Astrocyte (in vitro differentiated cells and primary cell): ENCODE data around the gene AMPD2. TPM values are rescaled to one million over a fixed set of nuclear protein-coding genes. Genes with fewer than 3 reads are reported as not detected.

Source experiments
- DNase-seq: peaks from one replicate; pipeline ENCODE4 v3.0.0-alpha.2; 2010; ENCODE audit warnings: low read depth
- FAIRE-seq: peaks from 2 replicates; lab custom pipeline; 2011; peaks lifted over from hg19 to GRCh38; lab: Jason Lieb, UNC
- H2AFZ ChIP-seq: 2 replicates; pipeline ENCODE4 v1.6.0; 2012; ENCODE audit warnings: low read depth, low read length, inconsistent platforms
- H3K27ac ChIP-seq: 2 replicates; pipeline ENCODE4 v1.5.1; 2011; ENCODE audit warnings: low read depth, low read length, inconsistent platforms
- H3K27me3 ChIP-seq: 2 replicates; pipeline ENCODE4 v1.6.0; 2011; ENCODE audit warnings: low read length, inconsistent platforms; ENCODE audit not compliant: insufficient read depth
- H3K36me3 ChIP-seq: 2 replicates; pipeline ENCODE4 v1.5.1; 2011; ENCODE audit warnings: low read length, inconsistent platforms; ENCODE audit not compliant: insufficient read depth
- H3K4me1 ChIP-seq: 2 replicates; pipeline ENCODE4 v1.5.1; 2011; ENCODE audit warnings: low read length, inconsistent platforms; ENCODE audit not compliant: insufficient read depth
- H3K4me2 ChIP-seq: 2 replicates; pipeline ENCODE4 v1.6.0; 2012; ENCODE audit warnings: low read length, inconsistent platforms
- H3K4me3 ChIP-seq: 2 replicates; pipeline ENCODE4 v1.5.1; 2011; ENCODE audit warnings: low read depth, mild to moderate bottlenecking, low read length, inconsistent platforms; ENCODE audit not compliant: insufficient read depth
- H3K79me2 ChIP-seq: 2 replicates; pipeline ENCODE4 v1.6.0; 2012; ENCODE audit warnings: mild to moderate bottlenecking, low read length, inconsistent platforms; ENCODE audit not compliant: insufficient read depth
- H3K9ac ChIP-seq: 2 replicates; pipeline ENCODE4 v1.6.0; 2012; ENCODE audit warnings: mild to moderate bottlenecking, low read length, inconsistent platforms
- H3K9me3 ChIP-seq: 2 replicates; pipeline ENCODE4 v1.5.1; 2012; ENCODE audit warnings: low read depth, mild to moderate bottlenecking, low read length, inconsistent platforms; ENCODE audit not compliant: insufficient read depth
- H4K20me1 ChIP-seq: 2 replicates; pipeline ENCODE4 v1.6.0; 2012; ENCODE audit warnings: low read length, inconsistent platforms; ENCODE audit not compliant: insufficient read depth
- H3K27ac Mint-ChIP-seq: one replicate; pipeline ENCODE4 v1.8.0; 2021; ENCODE audit warnings: mild to moderate bottlenecking, mixed read lengths; ENCODE audit not compliant: unreplicated experiment
- H3K27me3 Mint-ChIP-seq: one replicate; pipeline ENCODE4 v1.8.0; 2021; ENCODE audit warnings: low read depth, mixed read lengths; ENCODE audit not compliant: unreplicated experiment
- H3K36me3 Mint-ChIP-seq: one replicate; pipeline ENCODE4 v1.8.0; 2021; ENCODE audit warnings: low read depth, mixed read lengths; ENCODE audit not compliant: unreplicated experiment
- H3K4me1 Mint-ChIP-seq: one replicate; pipeline ENCODE4 v1.8.0; 2021; ENCODE audit warnings: low read depth, mixed read lengths; ENCODE audit not compliant: unreplicated experiment
- H3K4me3 Mint-ChIP-seq: one replicate; pipeline ENCODE4 v1.8.0; 2021; ENCODE audit warnings: mild to moderate bottlenecking, moderate library complexity, mixed read lengths; ENCODE audit not compliant: unreplicated experiment
- H3K9me3 Mint-ChIP-seq: one replicate; pipeline ENCODE4 v1.8.0; 2021; ENCODE audit warnings: mild to moderate bottlenecking, mixed read lengths; ENCODE audit not compliant: unreplicated experiment
- CTCF ChIP-seq: IDR thresholded peaks from 2 replicates; pipeline ENCODE4 v1.5.1; 2011; ENCODE audit warnings: low read depth, mild to moderate bottlenecking, inconsistent platforms, low read length, moderate library complexity; ENCODE audit not compliant: insufficient read depth
- EZH2 ChIP-seq: IDR thresholded peaks from 2 replicates; pipeline ENCODE4 v1.6.1; 2012; ENCODE audit warnings: mild to moderate bottlenecking, low read length, inconsistent platforms; ENCODE audit not compliant: insufficient read depth
- total RNA-seq: library from RNA; stranded (reverse); gene quantifications from 2 replicates; pipeline ENCODE4 v1.2.1, GENCODE V29; 2021

AMPD2 gene
- total RNA-seq, 1 donor from 2014 or later: 156 TPM

GRCh38 chr1:109657395-109657794 is 37.8 kb downstream of the AMPD2 start:
- Histone ChIP-seq H3K4me3 (no peak overlapping the region), H3K9me3 (no peaks in the 10 kb centered on the region), H3K9ac (no peak overlapping the region), H3K4me2 (no peak overlapping the region), H3K27me3 (no peaks in the 10 kb centered on the region), H3K36me3 (no peaks in the 10 kb centered on the region), H4K20me1 (no peaks in the 10 kb centered on the region), H3K27ac (no peak overlapping the region), H2AFZ (no peak overlapping the region), H3K4me1 (peaks cover 14% of the 10 kb centered on the region), H3K79me2 (no peaks in the 10 kb centered on the region)
- DNase-seq: no peak
- TF ChIP-seq CTCF (no peak), EZH2 (no peak)
- H3K9me3 Mint-ChIP-seq: no peaks in the 10 kb centered on the region
- peak overlapping the region; percentile 14 for H3K4me3 Mint-ChIP-seq
- peaks cover 11% of the 10 kb centered on the region for H3K4me1 Mint-ChIP-seq
- no peak for FAIRE-seq
- H3K27ac Mint-ChIP-seq: no peak overlapping the region
- H3K36me3 Mint-ChIP-seq: peaks cover 4% of the 10 kb centered on the region
- H3K27me3 Mint-ChIP-seq: peaks cover 42% of the 10 kb centered on the region

GRCh38 chr1:109657970-109658369 is 38.3 kb downstream of the AMPD2 start:
- Histone ChIP-seq H3K9ac (no peak overlapping the region), H3K27ac (no peak overlapping the region), H3K4me2 (no peak overlapping the region), H3K4me1 (peaks cover 14% of the 10 kb centered on the region), H4K20me1 (no peaks in the 10 kb centered on the region), H3K9me3 (no peaks in the 10 kb centered on the region), H3K27me3 (no peaks in the 10 kb centered on the region), H3K36me3 (no peaks in the 10 kb centered on the region), H3K79me2 (no peaks in the 10 kb centered on the region), H3K4me3 (no peak overlapping the region), H2AFZ (no peak overlapping the region)
- Mint-ChIP-seq H3K27me3 (peaks cover 40% of the 10 kb centered on the region), H3K4me1 (peaks cover 11% of the 10 kb centered on the region), H3K36me3 (peaks cover 4% of the 10 kb centered on the region), H3K4me3 (no peak overlapping the region), H3K9me3 (no peaks in the 10 kb centered on the region), H3K27ac (no peak overlapping the region)
- TF ChIP-seq EZH2: no peak
- no peak for TF ChIP-seq CTCF
- FAIRE-seq: no peak
- no peak for DNase-seq

- H3K27me3 ChIP-seq: no peaks in the 10 kb centered on the region
- Mint-ChIP-seq H3K36me3 (peaks cover 4% of the 10 kb centered on the region), H3K4me3 (no peak overlapping the region), H3K27me3 (peaks cover 34% of the 10 kb centered on the region), H3K27ac (no peak overlapping the region), H3K9me3 (no peaks in the 10 kb centered on the region), H3K4me1 (peaks cover 11% of the 10 kb centered on the region)
- H3K9me3 ChIP-seq: no peaks in the 10 kb centered on the region
- H3K4me2 ChIP-seq: no peak overlapping the region
- H2AFZ ChIP-seq: no peak overlapping the region
- H3K4me1 ChIP-seq: peaks cover 14% of the 10 kb centered on the region
- H3K4me3 ChIP-seq: no peak overlapping the region
- no peaks in the 10 kb centered on the region for H3K36me3 ChIP-seq
- H3K79me2 ChIP-seq: no peaks in the 10 kb centered on the region
- TF ChIP-seq EZH2: no peak
- TF ChIP-seq CTCF: no peak
- DNase-seq: no peak
- H4K20me1 ChIP-seq: no peaks in the 10 kb centered on the region
- H3K9ac ChIP-seq: no peak overlapping the region
- FAIRE-seq: no peak
- H3K27ac ChIP-seq: no peak overlapping the region
These were observed 39.0 kb downstream of the AMPD2 start for GRCh38 chr1:109658533-109659042.
